IMR-90 (cell line): ENCODE results near the gene SVIP. TPM values are rescaled to one million over a fixed set of nuclear protein-coding genes. Genes with fewer than 3 reads are reported as not detected.

Experiments used
- ATAC-seq: fragments of 200-7000 bp; cut with Tn5 transposase; 2 replicates; pipeline ENCODE4 v1.9.1; 2020; ENCODE audit warnings: low read depth, mild to moderate bottlenecking, moderate library complexity
- BruUV-seq: library from RNA; stranded (reverse); fragments of 400-500 nt; replicated peaks from 2 replicates; lab custom pipeline; 2021; lab: Mats Ljungman, UMichigan
- CTCF ChIA-PET: fragments of 300-600 bp; formaldehyde crosslinking; extraction: SDS; loops from one replicate; lab custom pipeline; 2021; ENCODE audit warnings: antibody characterized with exemption; lab: Yijun Ruan, JAX
- POLR2A ChIA-PET: fragments of 300-600 bp; sonication (Branson Sonifier 250); formaldehyde crosslinking; loops from one replicate; lab custom pipeline; 2022; ENCODE audit warnings: antibody characterized with exemption; ENCODE audit not compliant: unreplicated experiment; lab: Charles Lee
- DNase-seq: peaks from one replicate; pipeline ENCODE4 v3.0.0; 2013
- H2AFZ ChIP-seq: replicated peaks from 2 replicates; pipeline ENCODE3; 2013; ENCODE audit warnings: low read length, mild to moderate bottlenecking; ENCODE audit not compliant: poor library complexity
- H2AK5ac ChIP-seq: 2 replicates; pipeline ENCODE4 v1.6.1; 2013; ENCODE audit warnings: low read depth, low read length, inconsistent platforms
- H2AK9ac ChIP-seq: replicated peaks from 2 replicates; pipeline ENCODE3; 2013; ENCODE audit warnings: mild to moderate bottlenecking, low read depth, low read length, moderate library complexity; ENCODE audit not compliant: poor library complexity
- H2BK120ac ChIP-seq: 2 replicates; pipeline ENCODE4 v1.6.1; 2013; ENCODE audit warnings: low read depth, low read length, inconsistent platforms
- H2BK15ac ChIP-seq: 3 replicates; pipeline ENCODE4 v1.6.1; 2013; ENCODE audit warnings: low read depth, low read length, inconsistent platforms
- H2BK20ac ChIP-seq: 2 replicates; pipeline ENCODE4 v1.6.1; 2013; ENCODE audit warnings: low read depth, mild to moderate bottlenecking, inconsistent platforms, low read length, moderate library complexity
- H2BK5ac ChIP-seq: 2 replicates; pipeline ENCODE4 v1.6.1; 2013; ENCODE audit warnings: mild to moderate bottlenecking, low read depth, low read length, inconsistent platforms; ENCODE audit not compliant: poor library complexity, severe bottlenecking
- H3K14ac ChIP-seq: replicated peaks from 2 replicates; pipeline ENCODE4 v1.6.1; 2013; ENCODE audit warnings: low read depth, low read length, inconsistent platforms
- H3K18ac ChIP-seq: 2 replicates; pipeline ENCODE4 v1.6.1; 2013; ENCODE audit warnings: low read depth, low read length, control low read depth
- H3K23ac ChIP-seq: 2 replicates; pipeline ENCODE4 v1.6.1; 2013; ENCODE audit warnings: low read depth, low read length, inconsistent platforms
- H3K27ac ChIP-seq: 2 replicates; pipeline ENCODE4 v1.5.1; 2013; ENCODE audit warnings: mild to moderate bottlenecking, control low read depth, low read length; ENCODE audit not compliant: insufficient read depth
- H3K27me3 ChIP-seq: 2 replicates; pipeline ENCODE4 v1.6.1; 2013; ENCODE audit warnings: low read length; ENCODE audit not compliant: control insufficient read depth, insufficient read depth
- H3K36me3 ChIP-seq: 2 replicates; pipeline ENCODE4 v1.6.1; 2013; ENCODE audit warnings: low read length, mixed read lengths; ENCODE audit not compliant: control insufficient read depth, insufficient read depth
- H3K4ac ChIP-seq: 2 replicates; pipeline ENCODE4 v1.6.1; 2013; ENCODE audit warnings: low read depth, low read length, inconsistent platforms
- H3K4me1 ChIP-seq: 2 replicates; pipeline ENCODE4 v1.6.1; 2013; ENCODE audit warnings: low read length, mixed read lengths; ENCODE audit not compliant: control insufficient read depth, insufficient read depth
- H3K4me2 ChIP-seq: 2 replicates; pipeline ENCODE4 v1.6.1; 2013; ENCODE audit warnings: low read depth, mild to moderate bottlenecking, control low read depth, low read length, moderate library complexity
- H3K4me3 ChIP-seq: 2 replicates; pipeline ENCODE4 v1.5.1; 2013; ENCODE audit warnings: low read depth, mild to moderate bottlenecking, control low read depth, low read length, moderate library complexity; ENCODE audit not compliant: insufficient read depth
- H3K56ac ChIP-seq: 2 replicates; pipeline ENCODE4 v1.6.1; 2013; ENCODE audit warnings: low read length, inconsistent platforms; ENCODE audit not compliant: insufficient read depth; ENCODE audit errors: extremely low read depth
- H3K79me1 ChIP-seq, 2 experiments: 2 replicates each; pipeline ENCODE4 v1.6.1; 2013; ENCODE audit warnings: low read length in 2 of 2, inconsistent platforms in 1 of 2, low read depth in 1 of 2
- H3K9ac ChIP-seq: 2 replicates; pipeline ENCODE4 v1.6.1; 2013; ENCODE audit warnings: low read depth, low read length, control low read depth
- H3K9me1 ChIP-seq: 2 replicates; pipeline ENCODE4 v1.6.1; 2013; ENCODE audit warnings: low read length, inconsistent platforms; ENCODE audit not compliant: insufficient read depth
- H3K9me3 ChIP-seq: 2 replicates; pipeline ENCODE4 v1.6.1; 2013; ENCODE audit warnings: low read length; ENCODE audit not compliant: control insufficient read depth, insufficient read depth
- H4K20me1 ChIP-seq: 2 replicates; pipeline ENCODE4 v1.6.1; 2013; ENCODE audit warnings: low read length, inconsistent platforms; ENCODE audit not compliant: insufficient read depth
- H4K5ac ChIP-seq: 2 replicates; pipeline ENCODE4 v1.6.1; 2013; ENCODE audit warnings: mild to moderate bottlenecking, low read depth, low read length, control low read depth
- H4K8ac ChIP-seq, 2 experiments: 2 replicates each; pipeline ENCODE4 v1.6.1; 2013; ENCODE audit warnings: low read depth in 2 of 2, low read length in 2 of 2, control low read depth in 1 of 2, inconsistent platforms in 1 of 2
- H4K91ac ChIP-seq: 2 replicates; pipeline ENCODE4 v1.6.1; 2013; ENCODE audit warnings: low read depth, low read length, inconsistent platforms; ENCODE audit not compliant: insufficient read depth
- BHLHE40 ChIP-seq: fragments of 150-350 bp; IDR thresholded peaks from 2 replicates; pipeline ENCODE4 v1.6.1; 2016; ENCODE audit warnings: mild to moderate bottlenecking, low read depth, low read length
- CEBPB ChIP-seq: IDR thresholded peaks from 2 replicates; pipeline ENCODE4 v1.6.1; 2012; ENCODE audit warnings: low read depth, low read length, improper control_type of control experiment
- CHD1 ChIP-seq: IDR thresholded peaks from 2 replicates; pipeline ENCODE4 v1.6.1; 2012; ENCODE audit warnings: low read depth, low read length, improper control_type of control experiment
- CTCF ChIP-seq: conservative IDR thresholded peaks from 2 replicates; pipeline ENCODE4 v1.5.1; 2012; ENCODE audit warnings: mild to moderate bottlenecking, low read depth, low read length, improper control_type of control experiment
- ELK1 ChIP-seq: fragments of 150-350 bp; IDR thresholded peaks from 2 replicates; pipeline ENCODE4 v1.6.1; 2016; ENCODE audit warnings: low read depth, mild to moderate bottlenecking, low read length, moderate library complexity, borderline replicate concordance
- FOS ChIP-seq: fragments of 150-350 bp; IDR thresholded peaks from 2 replicates; pipeline ENCODE4 v1.6.1; 2016; ENCODE audit warnings: low read depth, low read length
- MAFK ChIP-seq: IDR thresholded peaks from 2 replicates; pipeline ENCODE4 v1.6.1; 2012; ENCODE audit warnings: low read depth, low read length, improper control_type of control experiment
- MAZ ChIP-seq: IDR thresholded peaks from 2 replicates; pipeline ENCODE4 v1.6.1; 2012; ENCODE audit warnings: low read depth, mild to moderate bottlenecking, low read length, improper control_type of control experiment, moderate library complexity, borderline replicate concordance
- MXI1 ChIP-seq: IDR thresholded peaks from 2 replicates; pipeline ENCODE4 v1.6.1; 2012; ENCODE audit warnings: low read depth, mild to moderate bottlenecking, low read length, moderate library complexity, borderline replicate concordance
- NFE2L2 ChIP-seq: fragments of 150-350 bp; IDR thresholded peaks from 2 replicates; pipeline ENCODE4 v1.6.1; 2016; ENCODE audit warnings: low read depth, mild to moderate bottlenecking, low read length
- POLR2A ChIP-seq: IDR thresholded peaks from 2 replicates; pipeline ENCODE4 v1.6.1; 2012; ENCODE audit warnings: mild to moderate bottlenecking, low read depth, low read length
- RAD21 ChIP-seq: IDR thresholded peaks from 2 replicates; pipeline ENCODE4 v1.6.1; 2012; ENCODE audit warnings: low read length, improper control_type of control experiment
- RCOR1 ChIP-seq: IDR thresholded peaks from 2 replicates; pipeline ENCODE4 v1.6.1; 2012; ENCODE audit warnings: mild to moderate bottlenecking, low read length, improper control_type of control experiment; ENCODE audit not compliant: insufficient replicate concordance
- RFX5 ChIP-seq: IDR thresholded peaks from 2 replicates; pipeline ENCODE4 v1.8.0; 2012; ENCODE audit warnings: low read depth, mild to moderate bottlenecking, low read length, moderate library complexity
- SMC3 ChIP-seq: fragments of 150-350 bp; IDR thresholded peaks from 2 replicates; pipeline ENCODE4 v1.6.1; 2016; ENCODE audit warnings: low read depth, mild to moderate bottlenecking, antibody characterized with exemption, low read length, moderate library complexity
- USF2 ChIP-seq: fragments of 150-350 bp; IDR thresholded peaks from 2 replicates; pipeline ENCODE4 v1.6.1; 2017; ENCODE audit warnings: mild to moderate bottlenecking, antibody characterized with exemption, low read length, low read depth
- WGBS, 2 experiments: methylation state at CpG; one replicate each; pipeline versions ENCODE4 v1.1.5 to v1.1.7; 2013; ENCODE audit warnings: missing lambda C conversion rate in 2 of 2; ENCODE audit not compliant: insufficient read length in 1 of 2; ENCODE audit errors: extremely low coverage in 2 of 2; 5-methylcytosine and 5-hydroxymethylcytosine counted together
- dilution Hi-C: fragments of 300-500 bp; cut with HindIII; formaldehyde crosslinking; loops from one replicate; pipeline ENCODE4 v1.14.3; 2018; ENCODE audit warnings: low sequenced_read_pairs; ENCODE audit not compliant: unreplicated experiment
- in situ Hi-C: fragments of 300-500 bp; cut with MboI; formaldehyde crosslinking; loops from 3 replicates; pipeline ENCODE4 v1.14.3; 2019; ENCODE audit warnings: low sequenced_read_pairs, inconsistent platforms, mixed read lengths
- intact Hi-C: fragments of 100-400 bp; cut with micrococcal nuclease; formaldehyde crosslinking; loops from 2 replicates; pipeline ENCODE4 v1.10.0; 2022
- polyA plus RNA-seq, 3 experiments: library from polyadenylated mRNA; depleted of rRNA; stranded (reverse); fragments of >200 nt; gene quantifications; 2 replicates each; pipeline ENCODE4 v1.2.3, GENCODE V29; 2012; ENCODE audit warnings: low replicate concordance in 1 of 3
- total RNA-seq: library from RNA; depleted of rRNA; stranded (reverse); fragments of >200 nt; gene quantifications from 2 replicates; pipeline ENCODE4 v1.2.3, GENCODE V29; 2012

The SVIP gene
- total and polyA plus RNA-seq, 2 of the 4 experiments (the other 2 are of a cell fraction) = 2.0 to 6.8 TPM

- H3K4me2 ChIP-seq = no peak overlapping the region
- no peaks in the 10 kb centered on the region for H3K4me1 ChIP-seq
- no peak overlapping the region for H3K27ac ChIP-seq
- no peak overlapping the region for H2AFZ ChIP-seq
- H3K9me1 ChIP-seq = no peaks in the 10 kb centered on the region
- in situ Hi-C loops (loop anchor here (10.0 kb wide), 1 partner anchor 446 kb away; the partner anchor contains the start of gene SLC17A6), dilution Hi-C loops (no loop called here), intact Hi-C loops (no loop called here)
- H2BK5ac ChIP-seq = no peak overlapping the region
- DNase-seq (no peak), ATAC-seq (no peak)
- H3K4me3 ChIP-seq = no peak overlapping the region
- H2AK5ac ChIP-seq = no peak overlapping the region
- CTCF ChIA-PET = interaction anchor here (1.0 kb wide), 1 partner anchor 29 kb away, joined by 3 read pairs; no protein-coding TSS in a partner anchor
- no TSS peak for BruUV-seq
- H3K9ac ChIP-seq = no peak overlapping the region
- H3K9me3 ChIP-seq = no peaks in the 10 kb centered on the region
- H4K20me1 ChIP-seq = no peaks in the 10 kb centered on the region
- H3K56ac ChIP-seq = no peak overlapping the region
- H2AK9ac ChIP-seq = no peak overlapping the region
- H4K5ac ChIP-seq = no peak overlapping the region
- no CpG with 5 or more reads among the region's 3 CpGs for WGBS, 2 experiments
- H3K23ac ChIP-seq = no peak overlapping the region
- H2BK15ac ChIP-seq = no peak overlapping the region
- no peak overlapping the region for H4K8ac ChIP-seq
- POLR2A ChIA-PET = no interaction called here
- no peaks in the 10 kb centered on the region for H3K27me3 ChIP-seq
- H3K79me1 ChIP-seq = no peaks in the 10 kb centered on the region
- TF ChIP-seq MXI1 = no peak
- TF ChIP-seq ELK1 = no peak
- TF ChIP-seq CEBPB = no peak
- no peak for TF ChIP-seq CTCF
- no peak for TF ChIP-seq FOS
- TF ChIP-seq RFX5 = no peak
- TF ChIP-seq RAD21 = no peak
- no peak for TF ChIP-seq POLR2A
- TF ChIP-seq RCOR1 = no peak
- no peak for TF ChIP-seq BHLHE40
- no peak for TF ChIP-seq MAFK
- no peak for TF ChIP-seq USF2
- no peak for TF ChIP-seq MAZ
- no peak for TF ChIP-seq SMC3
- TF ChIP-seq CHD1 = no peak
- no peak for TF ChIP-seq NFE2L2
- H3K4ac ChIP-seq = no peak overlapping the region
- no peak overlapping the region for H2BK20ac ChIP-seq
- no peak overlapping the region for H3K14ac ChIP-seq
- H2BK120ac ChIP-seq = no peak overlapping the region
- no peaks in the 10 kb centered on the region for H3K36me3 ChIP-seq
- H4K91ac ChIP-seq = no peak overlapping the region
- H3K18ac ChIP-seq = no peak overlapping the region
Measured at GRCh38 chr11:22780952-22781593, 48.5 kb downstream of the SVIP start.
